ENCODE measurements around the gene RFWD3.
A peak's percentile ranks its signal among the peaks of the same experiment; 100 is the strongest.

RFWD3 gene

GRCh38 chr16:74667255-74667700 is 601 bp upstream of the RFWD3 start:
- no peak for TF ChIP-seq CTCF (IDR thresholded peaks at IDR 0.05; ENCODE audit: control insufficient read depth, extremely low read depth, insufficient read depth)
- no peak for DNase-seq (ENCODE audit: low read depth)
- peak overlapping the region; percentile 94 for H3K4me3 ChIP-seq (ENCODE audit: low read depth, low read length)

DNA sequence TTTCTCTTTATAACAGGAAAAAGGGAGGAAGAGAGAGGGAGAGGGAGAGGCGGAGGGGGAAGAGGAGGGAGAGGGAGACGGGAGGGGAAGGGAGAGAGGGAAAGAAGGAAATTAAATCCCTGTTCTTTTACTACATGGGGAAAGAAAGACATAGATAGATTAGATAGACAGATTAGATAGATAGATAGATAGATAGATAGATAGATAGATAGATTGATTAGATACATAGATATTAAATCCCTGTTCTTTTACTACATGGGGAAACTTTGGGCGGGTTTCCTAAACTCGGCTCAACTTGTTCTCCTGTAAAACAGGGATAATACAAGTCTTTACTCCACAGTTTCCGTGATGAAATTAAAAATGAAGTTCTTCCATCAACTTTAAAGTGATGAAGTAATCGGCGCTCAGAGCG is 661 bp downstream of the RFWD3 start:
- DNase-seq (ENCODE audit: low read depth) = no peak
- H3K4me3 ChIP-seq (ENCODE audit: low read depth, low read length) = peak overlapping the region; percentile 94
- no peak for TF ChIP-seq CTCF (IDR thresholded peaks at IDR 0.05; ENCODE audit: control insufficient read depth, extremely low read depth, insufficient read depth)

DNA sequence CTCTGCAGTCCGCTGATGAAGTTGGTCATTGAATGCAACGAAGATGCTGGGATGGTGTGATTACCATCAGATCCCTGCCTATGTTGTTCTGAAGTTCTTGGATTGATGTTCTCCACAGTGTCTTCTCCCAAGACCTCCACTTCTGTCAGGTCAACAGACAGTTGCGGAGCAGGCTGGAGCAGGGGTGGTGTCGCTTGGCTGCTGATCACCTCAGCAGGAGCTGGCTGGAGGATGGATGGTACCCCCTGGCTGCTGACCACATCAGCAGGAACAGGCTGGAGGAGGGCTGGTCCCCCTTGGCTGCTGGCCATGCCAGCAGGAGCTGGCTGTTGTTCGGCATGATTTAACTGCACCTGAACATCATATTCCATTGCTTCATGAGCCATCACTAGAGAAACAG is 5.6 kb downstream of the RFWD3 start:
- TF ChIP-seq CTCF (IDR thresholded peaks at IDR 0.05; ENCODE audit: control insufficient read depth, extremely low read depth, insufficient read depth) = no peak
- no peak overlapping the region for H3K4me3 ChIP-seq (ENCODE audit: low read depth, low read length)
- DNase-seq (ENCODE audit: low read depth) = no peak

GRCh38 chr16:74660383-74660782 is 6.3 kb downstream of the RFWD3 start:
- no peak overlapping the region for H3K4me3 ChIP-seq (ENCODE audit: low read depth, low read length)
- no peak for TF ChIP-seq CTCF (IDR thresholded peaks at IDR 0.05; ENCODE audit: control insufficient read depth, extremely low read depth, insufficient read depth)

DNA sequence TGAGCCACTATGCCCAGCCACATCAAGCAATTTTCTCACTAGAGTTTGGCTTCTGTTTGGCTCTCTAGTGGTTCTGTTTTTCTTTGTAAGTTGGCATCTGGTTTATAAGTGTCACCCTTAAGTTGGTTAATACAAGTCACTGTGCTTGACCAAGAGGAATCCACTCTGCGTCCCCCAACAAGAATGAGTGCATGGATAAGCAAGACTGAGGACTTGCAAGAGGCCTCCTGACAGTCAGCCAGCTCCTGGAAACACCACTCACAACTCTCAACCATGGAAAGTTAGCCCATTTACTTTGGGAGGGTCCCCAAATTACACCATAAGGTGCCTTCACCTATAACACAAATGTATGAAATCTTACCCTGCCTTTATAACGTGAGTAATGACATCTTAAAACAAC is 7.6 kb downstream of the RFWD3 start:
- no peak for DNase-seq (ENCODE audit: low read depth)
- no peak overlapping the region for H3K4me3 ChIP-seq (ENCODE audit: low read depth, low read length)
- TF ChIP-seq CTCF (IDR thresholded peaks at IDR 0.05; ENCODE audit: control insufficient read depth, extremely low read depth, insufficient read depth) = no peak

More at GRCh38 chr16:74660383-74660782, 6.3 kb downstream of the RFWD3 start:
- DNase-seq (ENCODE audit: low read depth) = no peak

DNA sequence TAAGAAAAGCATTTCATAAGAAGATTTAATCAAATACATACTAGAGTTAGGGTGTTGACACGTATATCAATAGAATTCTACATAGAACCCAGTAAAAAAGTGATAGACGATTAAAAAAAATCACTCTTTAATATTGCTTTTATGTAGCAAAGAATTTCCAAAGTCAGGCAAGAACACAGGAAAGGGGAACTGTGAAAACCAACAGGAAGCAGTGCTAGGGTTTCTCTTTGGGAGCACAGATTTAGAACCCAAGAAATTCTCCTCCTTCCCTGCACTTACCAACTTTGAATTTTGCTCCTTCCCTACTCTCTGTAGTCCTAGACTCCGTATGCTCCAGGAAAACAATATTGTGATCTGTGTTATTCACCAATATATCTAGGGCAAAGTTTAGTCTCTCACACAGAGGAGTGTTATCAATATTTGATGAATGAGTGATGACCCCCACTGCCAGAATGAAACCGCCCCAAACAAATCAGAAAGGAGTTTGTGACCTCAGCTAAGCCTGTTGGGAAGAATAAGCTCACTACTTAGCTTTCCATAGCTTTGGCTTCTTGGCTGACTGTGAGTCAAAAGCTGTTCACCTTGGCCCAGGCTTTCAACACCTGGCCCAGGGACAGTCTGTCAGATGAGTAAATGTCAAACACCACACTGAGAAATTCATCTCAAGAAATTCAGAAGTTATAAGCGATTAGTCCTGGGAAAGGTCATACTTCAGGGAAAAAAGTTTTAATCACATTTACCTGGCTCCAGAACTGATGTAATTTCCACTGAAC is 8.6 kb downstream of the RFWD3 start:
- no peak for DNase-seq (ENCODE audit: low read depth)
- H3K4me3 ChIP-seq (ENCODE audit: low read depth, low read length) = no peak overlapping the region
- no peak for TF ChIP-seq CTCF (IDR thresholded peaks at IDR 0.05; ENCODE audit: control insufficient read depth, extremely low read depth, insufficient read depth)

Measured in LNCaP clone FGC (cell line).